GM10248 (cell line): ENCODE measurements around the gene GNB3.
"Not testable (repeated sequence)": the region's sequence is repeated elsewhere in the genome, so short reads cannot be mapped to it uniquely, and the experiment has no call there.

ENCODE experiments used
- CTCF ChIA-PET: fragments of 300-600 bp; sonication (Branson Sonifier 250); formaldehyde crosslinking; extraction: SDS; loops from one replicate; lab custom pipeline; 2021; ENCODE audit warnings: antibody characterized with exemption; lab: Yijun Ruan, JAX
- POLR2A ChIA-PET: fragments of 350-650 bp; sonication (Branson Sonifier 250); formaldehyde crosslinking; extraction: SDS; loops from one replicate; lab custom pipeline; 2020; ENCODE audit warnings: antibody characterized with exemption; lab: Yijun Ruan, JAX
- DNase-seq: peaks from one replicate; pipeline ENCODE4 v3.0.0; 2012; ENCODE audit errors: extremely low spot score
- TF ChIP-seq, protein P1 (sequence below): IDR thresholded peaks from 2 replicates; pipeline ENCODE4 v1.5.1; 2012; ENCODE audit warnings: mild to moderate bottlenecking, low read depth; ENCODE audit errors: extremely low read depth, missing control alignments, control extremely low read depth

GNB3 gene

GRCh38 chr12:6858799-6859198, 18.1 kb downstream of the GNB3 start:
- TF ChIP-seq, protein P1, sequence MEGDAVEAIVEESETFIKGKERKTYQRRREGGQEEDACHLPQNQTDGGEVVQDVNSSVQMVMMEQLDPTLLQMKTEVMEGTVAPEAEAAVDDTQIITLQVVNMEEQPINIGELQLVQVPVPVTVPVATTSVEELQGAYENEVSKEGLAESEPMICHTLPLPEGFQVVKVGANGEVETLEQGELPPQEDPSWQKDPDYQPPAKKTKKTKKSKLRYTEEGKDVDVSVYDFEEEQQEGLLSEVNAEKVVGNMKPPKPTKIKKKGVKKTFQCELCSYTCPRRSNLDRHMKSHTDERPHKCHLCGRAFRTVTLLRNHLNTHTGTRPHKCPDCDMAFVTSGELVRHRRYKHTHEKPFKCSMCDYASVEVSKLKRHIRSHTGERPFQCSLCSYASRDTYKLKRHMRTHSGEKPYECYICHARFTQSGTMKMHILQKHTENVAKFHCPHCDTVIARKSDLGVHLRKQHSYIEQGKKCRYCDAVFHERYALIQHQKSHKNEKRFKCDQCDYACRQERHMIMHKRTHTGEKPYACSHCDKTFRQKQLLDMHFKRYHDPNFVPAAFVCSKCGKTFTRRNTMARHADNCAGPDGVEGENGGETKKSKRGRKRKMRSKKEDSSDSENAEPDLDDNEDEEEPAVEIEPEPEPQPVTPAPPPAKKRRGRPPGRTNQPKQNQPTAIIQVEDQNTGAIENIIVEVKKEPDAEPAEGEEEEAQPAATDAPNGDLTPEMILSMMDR, result no peak
- POLR2A ChIA-PET, result interaction anchor here (1.4 kb wide), 1 partner anchor 8 kb away, joined by 3 read pairs; the partner anchor contains the start of gene TPI1
- DNase-seq, result no peak
- CTCF ChIA-PET, result interaction anchor here (1.0 to 3.2 kb wide), 3 partner anchors 10 to 28 kb away, joined by 3 to 12 read pairs (median 3); partner anchors contain the start of gene SPSB2

DNA sequence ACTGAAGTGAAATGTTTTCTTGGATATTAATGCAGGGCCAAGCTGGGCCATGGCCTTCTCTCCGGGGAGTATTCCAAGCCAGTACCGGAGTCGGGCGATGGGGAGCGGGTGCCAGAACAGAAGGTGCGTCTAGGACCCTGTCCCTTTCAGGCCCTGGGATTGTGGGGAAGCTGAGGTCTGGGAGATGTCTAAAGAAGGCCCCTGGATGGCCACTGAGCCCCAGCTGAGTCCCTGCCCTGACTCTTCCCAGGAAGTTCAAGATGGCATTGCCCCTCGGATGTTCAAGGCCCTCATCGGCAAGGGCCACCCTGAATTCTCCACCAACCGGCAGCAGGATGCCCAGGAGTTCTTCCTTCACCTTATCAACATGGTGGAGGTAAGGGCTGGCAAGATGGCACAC, 19.4 kb downstream of the GNB3 start:
- ChIA-PET POLR2A (no interaction called here), CTCF (interaction anchor here (2.1 to 3.2 kb wide), 3 partner anchors 9 to 12 kb away, joined by 6 to 12 read pairs (median 11); partner anchors contain the start of genes CDCA3 and SPSB2)
- DNase-seq, result no peak
- TF ChIP-seq, protein P1, result no peak

- TF ChIP-seq, protein P1, result no peak
- DNase-seq, result no peak
- ChIA-PET POLR2A (interaction anchor here (0.8 kb wide), 1 partner anchor 10 kb away, joined by 6 read pairs; the partner anchor contains the start of genes CDCA3 and USP5), CTCF (interaction anchor here (2.1 to 3.2 kb wide), 3 partner anchors 8 to 11 kb away, joined by 6 to 12 read pairs (median 11); partner anchors contain the start of genes CDCA3 and SPSB2)
Measured at GRCh38 chr12:6860942-6861341, 20.2 kb downstream of the GNB3 start.

GRCh38 chr12:6861391-6861790, 20.7 kb downstream of the GNB3 start:
- no peak for DNase-seq
- POLR2A ChIA-PET, result interaction anchor here (0.8 kb wide), 1 partner anchor 10 kb away, joined by 6 read pairs; the partner anchor contains the start of genes CDCA3 and USP5
- TF ChIP-seq, protein P1, result no peak
- CTCF ChIA-PET, result interaction anchor here (2.1 to 3.2 kb wide), 3 partner anchors 8 to 10 kb away, joined by 6 to 12 read pairs (median 11); partner anchors contain the start of genes CDCA3 and SPSB2

GRCh38 chr12:6863033-6863432, 22.3 kb downstream of the GNB3 start:
- ChIA-PET CTCF (interaction anchor here (0.6 to 11.3 kb wide), 2 partner anchors 10 to 19 kb away, joined by 3 to 130 read pairs; partner anchors contain the start of genes CDCA3 and USP5), POLR2A (interaction anchor here (0.6 kb wide), 1 partner anchor 12 kb away, joined by 3 read pairs; the partner anchor contains the start of gene CDCA3)
- DNase-seq, result no peak
- TF ChIP-seq, protein P1, result no peak

DNA sequence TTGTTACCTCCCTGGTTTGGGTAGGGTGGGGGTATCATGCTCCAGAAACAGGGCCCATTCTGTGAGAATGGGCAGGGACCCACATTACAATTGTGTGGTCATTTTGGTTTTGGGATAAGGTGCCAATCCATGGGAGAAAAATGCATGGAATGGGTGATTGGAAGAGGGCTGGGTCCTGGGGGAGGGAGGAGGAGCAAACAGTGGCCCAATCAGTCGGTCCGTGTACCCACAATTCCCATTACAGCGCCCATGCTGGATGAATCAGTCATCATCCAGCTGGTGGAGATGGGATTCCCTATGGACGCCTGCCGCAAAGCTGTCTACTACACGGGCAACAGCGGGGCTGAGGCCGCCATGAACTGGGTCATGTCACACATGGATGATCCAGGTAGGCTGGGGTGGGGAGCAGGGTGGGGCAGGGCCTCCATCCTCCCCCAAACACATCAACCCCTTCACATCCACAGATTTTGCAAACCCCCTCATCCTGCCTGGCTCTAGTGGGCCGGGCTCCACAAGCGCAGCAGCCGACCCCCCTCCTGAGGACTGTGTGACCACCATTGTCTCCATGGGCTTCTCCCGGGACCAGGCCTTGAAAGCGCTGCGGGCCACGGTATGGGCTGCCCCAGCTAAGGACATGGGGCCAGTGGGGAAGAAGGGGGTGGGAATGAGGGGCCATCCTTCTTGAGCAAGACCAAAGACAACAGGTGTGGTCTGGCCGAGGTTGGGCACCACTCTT, 23.0 kb downstream of the GNB3 start:
- TF ChIP-seq, protein P1, result no peak
- ChIA-PET POLR2A (no interaction called here), CTCF (interaction anchor here (11.3 kb wide), 1 partner anchor 10 kb away, joined by 130 read pairs; the partner anchor contains the start of genes CDCA3 and USP5)

GRCh38 chr12:6865307-6865706, 24.6 kb downstream of the GNB3 start:
- POLR2A ChIA-PET, DNase-seq: not testable (repeated sequence)
- CTCF ChIA-PET, result interaction anchor here (0.7 to 11.3 kb wide), 5 partner anchors 12 to 80 kb away, joined by 3 to 130 read pairs (median 3); partner anchors contain the start of genes CDCA3 and USP5

More for the DNA sequence above, 23.0 kb downstream of the GNB3 start:
- DNase-seq, result no peak
